WTC11 (cell line): ENCODE results near the gene NDUFA1. TPM values are rescaled to one million over a fixed set of nuclear protein-coding genes. Genes with fewer than 3 reads are reported as not detected.
A peak's percentile ranks its signal among the peaks of the same experiment; 100 is the strongest.

Experiments
- ATAC-seq: fragments of 200-7000 bp; cut with Tn5 transposase; 2 replicates; pipeline ENCODE4 v1.10.0; 2021; ENCODE audit warnings: mild to moderate bottlenecking, moderate library complexity
- CTCF ChIA-PET: fragments of 300-600 bp; sonication (Branson Sonifier 250); formaldehyde crosslinking; loops from one replicate; lab custom pipeline; 2021; ENCODE audit warnings: antibody characterized with exemption; lab: Charles Lee
- POLR2A ChIA-PET: fragments of 350-600 bp; sonication (Branson Sonifier 250); formaldehyde crosslinking; loops from one replicate; lab custom pipeline; 2021; ENCODE audit warnings: antibody characterized with exemption; lab: Charles Lee
- DNase-seq: peaks from one replicate; pipeline ENCODE4 v3.0.0; 2021; ENCODE audit warnings: low spot score
- H3K27ac Mint-ChIP-seq: 2 replicates; pipeline ENCODE4 v1.8.0; 2021; ENCODE audit warnings: mixed read lengths
- H3K27me3 Mint-ChIP-seq: 2 replicates; pipeline ENCODE4 v1.8.0; 2021; ENCODE audit warnings: low read depth, mild to moderate bottlenecking, moderate library complexity, mixed read lengths
- H3K36me3 Mint-ChIP-seq: 2 replicates; pipeline ENCODE4 v1.8.0; 2021; ENCODE audit warnings: mixed read lengths
- H3K4me1 Mint-ChIP-seq: 2 replicates; pipeline ENCODE4 v1.8.0; 2022; ENCODE audit warnings: mixed read lengths
- H3K4me3 Mint-ChIP-seq: 2 replicates; pipeline ENCODE4 v1.8.0; 2021; ENCODE audit warnings: mild to moderate bottlenecking, moderate library complexity, mixed read lengths
- H3K9me3 Mint-ChIP-seq: 2 replicates; pipeline ENCODE4 v1.8.0; 2021; ENCODE audit warnings: mixed read lengths
- ELF4 ChIP-seq: sonication (generic); formaldehyde crosslinking; IDR thresholded peaks from 2 replicates; pipeline ENCODE4 v1.8.1; 2022; ENCODE audit warnings: low read depth, mild to moderate bottlenecking, moderate library complexity, missing genetic modification reagents
- GRHL2 ChIP-seq: fragments of 250-450 bp; sonication (Bioruptor Pico); IDR thresholded peaks from 2 replicates; pipeline ENCODE4 v1.8.0; 2022; ENCODE audit warnings: mild to moderate bottlenecking, moderate library complexity; ENCODE audit not compliant: insufficient replicate concordance, severe bottlenecking
- MYBL2 ChIP-seq: sonication (generic); formaldehyde crosslinking; IDR thresholded peaks from 2 replicates; pipeline ENCODE4 v1.8.1; 2023; ENCODE audit warnings: mild to moderate bottlenecking, moderate library complexity, missing genetic modification reagents
- NFE2L1 ChIP-seq: sonication (generic); formaldehyde crosslinking; IDR thresholded peaks from 2 replicates; pipeline ENCODE4 v1.8.1; 2023; ENCODE audit warnings: missing genetic modification reagents
- TEAD1 ChIP-seq: sonication (generic); formaldehyde crosslinking; IDR thresholded peaks from 2 replicates; pipeline ENCODE4 v1.8.0; 2022; ENCODE audit warnings: mild to moderate bottlenecking, missing genetic modification reagents
- total RNA-seq: library from RNA; stranded (reverse); gene quantifications from 3 replicates; pipeline ENCODE4 v1.2.3, GENCODE V29; 2021
- TF ChIP-seq, protein P1 (sequence below): sonication (generic); formaldehyde crosslinking; IDR thresholded peaks from 2 replicates; pipeline ENCODE4 v1.8.1; 2023; ENCODE audit warnings: mild to moderate bottlenecking, moderate library complexity, missing genetic modification reagents
- TF ChIP-seq, protein P2 (sequence below): sonication (generic); formaldehyde crosslinking; IDR thresholded peaks from 2 replicates; pipeline ENCODE4 v1.8.1; 2023; ENCODE audit warnings: mild to moderate bottlenecking, missing genetic modification reagents, moderate library complexity
- TF ChIP-seq, protein P3 (sequence below): fragments of 250-450 bp; sonication (Bioruptor Pico); IDR thresholded peaks from 2 replicates; pipeline ENCODE4 v2.1.2; 2022; ENCODE audit warnings: mild to moderate bottlenecking, moderate library complexity
- TF ChIP-seq, protein P4 (sequence below): sonication (generic); formaldehyde crosslinking; IDR thresholded peaks from 2 replicates; pipeline ENCODE4 v1.8.1; 2022; ENCODE audit warnings: mild to moderate bottlenecking, missing genetic modification reagents, moderate library complexity, borderline replicate concordance
- TF ChIP-seq, protein P5 (sequence below): sonication (generic); formaldehyde crosslinking; IDR thresholded peaks from 2 replicates; pipeline ENCODE4 v1.8.0; 2023; ENCODE audit warnings: missing genetic modification reagents, mild to moderate bottlenecking, borderline replicate concordance
- TF ChIP-seq, protein P6 (sequence below): sonication (generic); formaldehyde crosslinking; IDR thresholded peaks from 2 replicates; pipeline ENCODE4 v1.8.0; 2022; ENCODE audit warnings: mild to moderate bottlenecking, missing genetic modification reagents
- TF ChIP-seq, protein P7 (sequence below): sonication (generic); formaldehyde crosslinking; IDR thresholded peaks from 2 replicates; pipeline ENCODE4 v1.8.1; 2022; ENCODE audit warnings: low read depth, mild to moderate bottlenecking, moderate library complexity, missing genetic modification reagents, borderline replicate concordance
- TF ChIP-seq, protein P8 (sequence below): fragments of 250-450 bp; sonication (Bioruptor Pico); IDR thresholded peaks from 2 replicates; pipeline ENCODE4 v1.9.0; 2021; ENCODE audit warnings: moderate library complexity, mild to moderate bottlenecking, inconsistent platforms, borderline replicate concordance
- TF ChIP-seq, protein P9 (sequence below): fragments of 250-450 bp; sonication (Bioruptor Pico); IDR thresholded peaks from 2 replicates; pipeline ENCODE4 v1.9.0; 2021; ENCODE audit warnings: mild to moderate bottlenecking, borderline replicate concordance

Gene NDUFA1
- total RNA-seq, 1 experiment from 2014 or later, result 84.3 TPM

DNA sequence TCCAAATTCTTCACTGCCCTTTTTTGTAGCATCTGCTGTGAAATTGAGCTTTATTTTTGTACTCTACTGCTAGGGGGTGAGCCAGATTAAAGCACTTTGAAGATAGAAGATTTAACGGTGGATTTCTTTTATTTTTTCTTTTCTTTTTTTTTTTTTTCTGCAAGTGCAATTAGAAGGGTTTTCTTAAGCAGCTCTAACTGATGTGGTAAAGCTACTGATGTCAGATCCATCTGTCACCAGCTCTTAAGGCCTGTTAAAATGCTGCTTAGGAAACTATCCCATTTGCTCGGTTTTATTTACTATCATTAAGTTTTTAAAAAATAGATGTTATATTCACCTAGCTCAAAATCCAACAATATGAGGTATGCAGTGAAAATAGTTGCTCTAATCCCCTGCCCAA, 7.1 kb downstream of the NDUFA1 start (continued):
- TF ChIP-seq, protein P1, sequence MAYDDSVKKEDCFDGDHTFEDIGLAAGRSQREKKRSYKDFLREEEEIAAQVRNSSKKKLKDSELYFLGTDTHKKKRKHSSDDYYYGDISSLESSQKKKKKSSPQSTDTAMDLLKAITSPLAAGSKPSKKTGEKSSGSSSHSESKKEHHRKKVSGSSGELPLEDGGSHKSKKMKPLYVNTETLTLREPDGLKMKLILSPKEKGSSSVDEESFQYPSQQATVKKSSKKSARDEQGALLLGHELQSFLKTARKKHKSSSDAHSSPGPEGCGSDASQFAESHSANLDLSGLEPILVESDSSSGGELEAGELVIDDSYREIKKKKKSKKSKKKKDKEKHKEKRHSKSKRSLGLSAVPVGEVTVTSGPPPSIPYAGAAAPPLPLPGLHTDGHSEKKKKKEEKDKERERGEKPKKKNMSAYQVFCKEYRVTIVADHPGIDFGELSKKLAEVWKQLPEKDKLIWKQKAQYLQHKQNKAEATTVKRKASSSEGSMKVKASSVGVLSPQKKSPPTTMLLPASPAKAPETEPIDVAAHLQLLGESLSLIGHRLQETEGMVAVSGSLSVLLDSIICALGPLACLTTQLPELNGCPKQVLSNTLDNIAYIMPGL, result no peak
- TF ChIP-seq, protein P2, sequence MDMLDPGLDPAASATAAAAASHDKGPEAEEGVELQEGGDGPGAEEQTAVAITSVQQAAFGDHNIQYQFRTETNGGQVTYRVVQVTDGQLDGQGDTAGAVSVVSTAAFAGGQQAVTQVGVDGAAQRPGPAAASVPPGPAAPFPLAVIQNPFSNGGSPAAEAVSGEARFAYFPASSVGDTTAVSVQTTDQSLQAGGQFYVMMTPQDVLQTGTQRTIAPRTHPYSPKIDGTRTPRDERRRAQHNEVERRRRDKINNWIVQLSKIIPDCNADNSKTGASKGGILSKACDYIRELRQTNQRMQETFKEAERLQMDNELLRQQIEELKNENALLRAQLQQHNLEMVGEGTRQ (CRISPR knock-in tag), result no peak
- TF ChIP-seq TEAD1 (no peak), GRHL2 (no peak), NFE2L1 (no peak)
- TF ChIP-seq, protein P3, sequence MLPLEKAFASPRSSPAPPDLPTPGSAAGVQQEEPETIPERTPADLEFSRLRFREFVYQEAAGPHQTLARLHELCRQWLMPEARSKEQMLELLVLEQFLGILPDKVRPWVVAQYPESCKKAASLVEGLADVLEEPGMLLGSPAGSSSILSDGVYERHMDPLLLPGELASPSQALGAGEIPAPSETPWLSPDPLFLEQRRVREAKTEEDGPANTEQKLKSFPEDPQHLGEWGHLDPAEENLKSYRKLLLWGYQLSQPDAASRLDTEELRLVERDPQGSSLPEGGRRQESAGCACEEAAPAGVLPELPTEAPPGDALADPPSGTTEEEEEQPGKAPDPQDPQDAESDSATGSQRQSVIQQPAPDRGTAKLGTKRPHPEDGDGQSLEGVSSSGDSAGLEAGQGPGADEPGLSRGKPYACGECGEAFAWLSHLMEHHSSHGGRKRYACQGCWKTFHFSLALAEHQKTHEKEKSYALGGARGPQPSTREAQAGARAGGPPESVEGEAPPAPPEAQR (CRISPR knock-in tag), result no peak
- TF ChIP-seq, protein P4, sequence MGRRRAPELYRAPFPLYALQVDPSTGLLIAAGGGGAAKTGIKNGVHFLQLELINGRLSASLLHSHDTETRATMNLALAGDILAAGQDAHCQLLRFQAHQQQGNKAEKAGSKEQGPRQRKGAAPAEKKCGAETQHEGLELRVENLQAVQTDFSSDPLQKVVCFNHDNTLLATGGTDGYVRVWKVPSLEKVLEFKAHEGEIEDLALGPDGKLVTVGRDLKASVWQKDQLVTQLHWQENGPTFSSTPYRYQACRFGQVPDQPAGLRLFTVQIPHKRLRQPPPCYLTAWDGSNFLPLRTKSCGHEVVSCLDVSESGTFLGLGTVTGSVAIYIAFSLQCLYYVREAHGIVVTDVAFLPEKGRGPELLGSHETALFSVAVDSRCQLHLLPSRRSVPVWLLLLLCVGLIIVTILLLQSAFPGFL (CRISPR knock-in tag), result no peak
- TF ChIP-seq, protein P5, sequence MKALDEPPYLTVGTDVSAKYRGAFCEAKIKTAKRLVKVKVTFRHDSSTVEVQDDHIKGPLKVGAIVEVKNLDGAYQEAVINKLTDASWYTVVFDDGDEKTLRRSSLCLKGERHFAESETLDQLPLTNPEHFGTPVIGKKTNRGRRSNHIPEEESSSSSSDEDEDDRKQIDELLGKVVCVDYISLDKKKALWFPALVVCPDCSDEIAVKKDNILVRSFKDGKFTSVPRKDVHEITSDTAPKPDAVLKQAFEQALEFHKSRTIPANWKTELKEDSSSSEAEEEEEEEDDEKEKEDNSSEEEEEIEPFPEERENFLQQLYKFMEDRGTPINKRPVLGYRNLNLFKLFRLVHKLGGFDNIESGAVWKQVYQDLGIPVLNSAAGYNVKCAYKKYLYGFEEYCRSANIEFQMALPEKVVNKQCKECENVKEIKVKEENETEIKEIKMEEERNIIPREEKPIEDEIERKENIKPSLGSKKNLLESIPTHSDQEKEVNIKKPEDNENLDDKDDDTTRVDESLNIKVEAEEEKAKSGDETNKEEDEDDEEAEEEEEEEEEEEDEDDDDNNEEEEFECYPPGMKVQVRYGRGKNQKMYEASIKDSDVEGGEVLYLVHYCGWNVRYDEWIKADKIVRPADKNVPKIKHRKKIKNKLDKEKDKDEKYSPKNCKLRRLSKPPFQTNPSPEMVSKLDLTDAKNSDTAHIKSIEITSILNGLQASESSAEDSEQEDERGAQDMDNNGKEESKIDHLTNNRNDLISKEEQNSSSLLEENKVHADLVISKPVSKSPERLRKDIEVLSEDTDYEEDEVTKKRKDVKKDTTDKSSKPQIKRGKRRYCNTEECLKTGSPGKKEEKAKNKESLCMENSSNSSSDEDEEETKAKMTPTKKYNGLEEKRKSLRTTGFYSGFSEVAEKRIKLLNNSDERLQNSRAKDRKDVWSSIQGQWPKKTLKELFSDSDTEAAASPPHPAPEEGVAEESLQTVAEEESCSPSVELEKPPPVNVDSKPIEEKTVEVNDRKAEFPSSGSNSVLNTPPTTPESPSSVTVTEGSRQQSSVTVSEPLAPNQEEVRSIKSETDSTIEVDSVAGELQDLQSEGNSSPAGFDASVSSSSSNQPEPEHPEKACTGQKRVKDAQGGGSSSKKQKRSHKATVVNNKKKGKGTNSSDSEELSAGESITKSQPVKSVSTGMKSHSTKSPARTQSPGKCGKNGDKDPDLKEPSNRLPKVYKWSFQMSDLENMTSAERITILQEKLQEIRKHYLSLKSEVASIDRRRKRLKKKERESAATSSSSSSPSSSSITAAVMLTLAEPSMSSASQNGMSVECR (CRISPR knock-in tag), result no peak
- TF ChIP-seq, protein P6, sequence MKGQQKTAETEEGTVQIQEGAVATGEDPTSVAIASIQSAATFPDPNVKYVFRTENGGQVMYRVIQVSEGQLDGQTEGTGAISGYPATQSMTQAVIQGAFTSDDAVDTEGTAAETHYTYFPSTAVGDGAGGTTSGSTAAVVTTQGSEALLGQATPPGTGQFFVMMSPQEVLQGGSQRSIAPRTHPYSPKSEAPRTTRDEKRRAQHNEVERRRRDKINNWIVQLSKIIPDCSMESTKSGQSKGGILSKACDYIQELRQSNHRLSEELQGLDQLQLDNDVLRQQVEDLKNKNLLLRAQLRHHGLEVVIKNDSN (CRISPR knock-in tag), result no peak
- TF ChIP-seq, protein P7, sequence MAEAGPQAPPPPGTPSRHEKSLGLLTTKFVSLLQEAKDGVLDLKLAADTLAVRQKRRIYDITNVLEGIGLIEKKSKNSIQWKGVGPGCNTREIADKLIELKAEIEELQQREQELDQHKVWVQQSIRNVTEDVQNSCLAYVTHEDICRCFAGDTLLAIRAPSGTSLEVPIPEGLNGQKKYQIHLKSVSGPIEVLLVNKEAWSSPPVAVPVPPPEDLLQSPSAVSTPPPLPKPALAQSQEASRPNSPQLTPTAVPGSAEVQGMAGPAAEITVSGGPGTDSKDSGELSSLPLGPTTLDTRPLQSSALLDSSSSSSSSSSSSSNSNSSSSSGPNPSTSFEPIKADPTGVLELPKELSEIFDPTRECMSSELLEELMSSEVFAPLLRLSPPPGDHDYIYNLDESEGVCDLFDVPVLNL, result no peak

DNA sequence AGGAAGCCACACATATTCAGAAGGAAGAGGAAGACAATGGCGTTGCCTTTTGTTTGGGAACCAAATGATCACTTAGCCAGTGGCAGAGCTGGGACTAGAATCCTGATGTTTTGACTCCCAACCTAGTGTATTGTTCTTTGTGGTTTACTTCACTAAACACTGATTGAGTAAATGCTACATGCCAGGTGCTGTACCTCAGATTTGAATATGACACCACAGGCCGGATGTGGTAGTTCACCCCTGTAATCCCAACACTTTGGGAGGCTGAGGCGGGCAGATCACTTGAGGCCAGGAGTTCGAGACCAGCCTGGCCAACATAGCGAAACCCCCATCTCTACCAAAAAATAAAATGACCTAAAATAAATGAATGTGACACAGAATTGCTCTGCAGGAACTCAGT, 8.4 kb downstream of the NDUFA1 start:
- DNase-seq, result no peak
- ChIA-PET CTCF (interaction anchor here (0.5 to 1.0 kb wide), 5 partner anchors 16 to 188 kb away, joined by 3 read pairs; partner anchors contain the start of genes AKAP14, RPL39 and UPF3B), POLR2A (no interaction called here)
- Mint-ChIP-seq H3K27me3 (no peaks in the 10 kb centered on the region), H3K36me3 (peaks cover 15% of the 10 kb centered on the region), H3K9me3 (no peaks in the 10 kb centered on the region), H3K4me3 (no peak overlapping the region), H3K4me1 (no peaks in the 10 kb centered on the region), H3K27ac (peak overlapping the region; percentile 74)
- no peak for ATAC-seq
- no peak for TF ChIP-seq ELF4 (CRISPR knock-in tag)
- TF ChIP-seq MYBL2 (CRISPR knock-in tag), result no peak
- TF ChIP-seq, protein P8, sequence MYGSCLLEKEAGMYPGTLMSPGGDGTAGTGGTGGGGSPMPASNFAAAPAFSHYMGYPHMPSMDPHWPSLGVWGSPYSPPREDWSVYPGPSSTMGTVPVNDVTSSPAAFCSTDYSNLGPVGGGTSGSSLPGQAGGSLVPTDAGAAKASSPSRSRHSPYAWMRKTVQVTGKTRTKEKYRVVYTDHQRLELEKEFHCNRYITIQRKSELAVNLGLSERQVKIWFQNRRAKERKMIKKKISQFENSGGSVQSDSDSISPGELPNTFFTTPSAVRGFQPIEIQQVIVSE, result no peak
- TF ChIP-seq, protein P9, sequence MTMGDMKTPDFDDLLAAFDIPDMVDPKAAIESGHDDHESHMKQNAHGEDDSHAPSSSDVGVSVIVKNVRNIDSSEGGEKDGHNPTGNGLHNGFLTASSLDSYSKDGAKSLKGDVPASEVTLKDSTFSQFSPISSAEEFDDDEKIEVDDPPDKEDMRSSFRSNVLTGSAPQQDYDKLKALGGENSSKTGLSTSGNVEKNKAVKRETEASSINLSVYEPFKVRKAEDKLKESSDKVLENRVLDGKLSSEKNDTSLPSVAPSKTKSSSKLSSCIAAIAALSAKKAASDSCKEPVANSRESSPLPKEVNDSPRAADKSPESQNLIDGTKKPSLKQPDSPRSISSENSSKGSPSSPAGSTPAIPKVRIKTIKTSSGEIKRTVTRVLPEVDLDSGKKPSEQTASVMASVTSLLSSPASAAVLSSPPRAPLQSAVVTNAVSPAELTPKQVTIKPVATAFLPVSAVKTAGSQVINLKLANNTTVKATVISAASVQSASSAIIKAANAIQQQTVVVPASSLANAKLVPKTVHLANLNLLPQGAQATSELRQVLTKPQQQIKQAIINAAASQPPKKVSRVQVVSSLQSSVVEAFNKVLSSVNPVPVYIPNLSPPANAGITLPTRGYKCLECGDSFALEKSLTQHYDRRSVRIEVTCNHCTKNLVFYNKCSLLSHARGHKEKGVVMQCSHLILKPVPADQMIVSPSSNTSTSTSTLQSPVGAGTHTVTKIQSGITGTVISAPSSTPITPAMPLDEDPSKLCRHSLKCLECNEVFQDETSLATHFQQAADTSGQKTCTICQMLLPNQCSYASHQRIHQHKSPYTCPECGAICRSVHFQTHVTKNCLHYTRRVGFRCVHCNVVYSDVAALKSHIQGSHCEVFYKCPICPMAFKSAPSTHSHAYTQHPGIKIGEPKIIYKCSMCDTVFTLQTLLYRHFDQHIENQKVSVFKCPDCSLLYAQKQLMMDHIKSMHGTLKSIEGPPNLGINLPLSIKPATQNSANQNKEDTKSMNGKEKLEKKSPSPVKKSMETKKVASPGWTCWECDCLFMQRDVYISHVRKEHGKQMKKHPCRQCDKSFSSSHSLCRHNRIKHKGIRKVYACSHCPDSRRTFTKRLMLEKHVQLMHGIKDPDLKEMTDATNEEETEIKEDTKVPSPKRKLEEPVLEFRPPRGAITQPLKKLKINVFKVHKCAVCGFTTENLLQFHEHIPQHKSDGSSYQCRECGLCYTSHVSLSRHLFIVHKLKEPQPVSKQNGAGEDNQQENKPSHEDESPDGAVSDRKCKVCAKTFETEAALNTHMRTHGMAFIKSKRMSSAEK (CRISPR knock-in tag), result no peak
- TF ChIP-seq, protein P7, result no peak
